Endodermal cell (in vitro differentiated cells): ENCODE results near the gene TNFRSF14. TPM values are rescaled to one million over a fixed set of nuclear protein-coding genes. Genes with fewer than 3 reads are reported as not detected.
"Not testable (repeated sequence)": the region's sequence is repeated elsewhere in the genome, so short reads cannot be mapped to it uniquely, and the experiment has no call there.

ENCODE experiments used
- DNase-seq: peaks from one replicate; pipeline ENCODE4 v3.0.0-alpha.2; 2017
- H3K27ac ChIP-seq: 2 replicates; pipeline ENCODE4 v1.5.1; 2013; ENCODE audit warnings: mild to moderate bottlenecking, low read depth, low read length, moderate library complexity
- H3K27me3 ChIP-seq: 2 replicates; pipeline ENCODE4 v1.6.1; 2013; ENCODE audit warnings: mild to moderate bottlenecking, low read length, moderate library complexity; ENCODE audit not compliant: insufficient read depth, control insufficient read depth, poor library complexity, severe bottlenecking
- H3K36me3 ChIP-seq: 2 replicates; pipeline ENCODE4 v1.7.0; 2013; ENCODE audit warnings: mild to moderate bottlenecking, low read length, moderate library complexity; ENCODE audit not compliant: control insufficient read depth, insufficient read depth
- H3K4me1 ChIP-seq: one replicate; pipeline ENCODE4 v1.7.0; 2013; ENCODE audit warnings: low read length; ENCODE audit not compliant: control insufficient read depth, insufficient read depth
- H3K4me3 ChIP-seq: 2 replicates; pipeline ENCODE4 v1.5.1; 2013; ENCODE audit warnings: mild to moderate bottlenecking, low read length, moderate library complexity
- H3K9ac ChIP-seq: 2 replicates; pipeline ENCODE4 v1.6.1; 2013; ENCODE audit warnings: mild to moderate bottlenecking, low read length, moderate library complexity; ENCODE audit not compliant: poor library complexity, severe bottlenecking; ENCODE audit errors: extremely low read depth
- H3K9me3 ChIP-seq: 2 replicates; pipeline ENCODE4 v1.6.1; 2013; ENCODE audit warnings: mild to moderate bottlenecking, low read length, moderate library complexity; ENCODE audit not compliant: control insufficient read depth
- H3K27ac Mint-ChIP-seq: 2 replicates; pipeline ENCODE4 v1.8.0; 2020; ENCODE audit warnings: mixed read lengths
- H3K27me3 Mint-ChIP-seq: 2 replicates; pipeline ENCODE4 v1.8.0; 2021; ENCODE audit warnings: mild to moderate bottlenecking, mixed read lengths; ENCODE audit not compliant: insufficient read depth
- H3K36me3 Mint-ChIP-seq: 2 replicates; pipeline ENCODE4 v1.8.0; 2020; ENCODE audit warnings: low read depth, mixed read lengths
- H3K4me1 Mint-ChIP-seq: 2 replicates; pipeline ENCODE4 v1.8.0; 2020; ENCODE audit warnings: mixed read lengths
- H3K4me3 Mint-ChIP-seq: 2 replicates; pipeline ENCODE4 v1.8.0; 2020; ENCODE audit warnings: mild to moderate bottlenecking, moderate library complexity, mixed read lengths
- H3K9me3 Mint-ChIP-seq: 2 replicates; pipeline ENCODE4 v1.8.0; 2020; ENCODE audit warnings: mild to moderate bottlenecking, mixed read lengths
- WGBS, 2 experiments: methylation state at CpG; one replicate each; pipeline versions ENCODE4 v1.1.5 to v1.1.7; 2013; ENCODE audit warnings: missing lambda C conversion rate in 2 of 2, mixed read lengths in 1 of 2; ENCODE audit not compliant: insufficient coverage in 1 of 2, insufficient read length in 1 of 2; 5-methylcytosine and 5-hydroxymethylcytosine counted together
- total RNA-seq, 2 donors: library from RNA; stranded (reverse); fragmentation: NEBNext Ultra II Directional in 1 of 2; extraction: Animal tissue kit (Norgen Biotek cat#: 25700) in 1 of 2; gene quantifications; 2 replicates in 1 of 2; 3 replicates in 1 of 2; pipeline ENCODE4 v1.2.1, GENCODE V29; 2021
- TF ChIP-seq, protein P1 (sequence below): fragments of 200-600 bp; sonication (generic); conservative IDR thresholded peaks from 2 replicates; pipeline ENCODE4 v1.5.0; 2021; ENCODE audit warnings: antibody characterized with exemption, mild to moderate bottlenecking

TNFRSF14 gene
- total RNA-seq, 2 donors from 2014 or later = 0.29 to 0.46 TPM

DNA sequence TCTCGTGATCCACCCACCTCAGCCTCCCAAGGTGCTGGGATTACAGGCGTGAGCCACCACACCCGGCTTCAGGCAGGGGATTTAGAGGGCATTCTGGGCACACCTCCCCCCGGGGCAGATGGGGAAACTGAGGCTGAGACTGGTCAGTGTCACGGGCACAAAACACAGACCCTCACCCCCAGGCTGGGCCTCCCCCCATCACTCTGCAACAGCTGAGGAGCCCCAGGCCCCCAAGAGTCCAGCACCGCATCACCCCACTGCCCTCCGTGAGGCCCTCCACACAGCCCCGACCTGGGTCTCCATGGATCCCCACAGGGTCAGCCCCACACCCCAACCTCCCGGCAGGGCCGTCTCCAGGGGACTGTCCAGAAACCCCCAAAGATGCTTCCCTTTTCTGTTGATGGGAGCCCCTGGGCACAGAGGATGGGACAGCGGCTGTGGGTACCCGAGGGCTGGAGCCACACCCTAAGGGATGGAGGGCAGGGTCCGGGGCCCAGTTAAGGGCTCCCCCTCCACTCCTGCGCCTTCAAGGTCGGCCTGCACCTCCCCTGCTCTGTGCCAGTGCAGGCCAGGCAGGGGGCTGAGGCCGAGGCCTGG lies 11.0 kb downstream of the TNFRSF14 start:
- TF ChIP-seq, protein P1, sequence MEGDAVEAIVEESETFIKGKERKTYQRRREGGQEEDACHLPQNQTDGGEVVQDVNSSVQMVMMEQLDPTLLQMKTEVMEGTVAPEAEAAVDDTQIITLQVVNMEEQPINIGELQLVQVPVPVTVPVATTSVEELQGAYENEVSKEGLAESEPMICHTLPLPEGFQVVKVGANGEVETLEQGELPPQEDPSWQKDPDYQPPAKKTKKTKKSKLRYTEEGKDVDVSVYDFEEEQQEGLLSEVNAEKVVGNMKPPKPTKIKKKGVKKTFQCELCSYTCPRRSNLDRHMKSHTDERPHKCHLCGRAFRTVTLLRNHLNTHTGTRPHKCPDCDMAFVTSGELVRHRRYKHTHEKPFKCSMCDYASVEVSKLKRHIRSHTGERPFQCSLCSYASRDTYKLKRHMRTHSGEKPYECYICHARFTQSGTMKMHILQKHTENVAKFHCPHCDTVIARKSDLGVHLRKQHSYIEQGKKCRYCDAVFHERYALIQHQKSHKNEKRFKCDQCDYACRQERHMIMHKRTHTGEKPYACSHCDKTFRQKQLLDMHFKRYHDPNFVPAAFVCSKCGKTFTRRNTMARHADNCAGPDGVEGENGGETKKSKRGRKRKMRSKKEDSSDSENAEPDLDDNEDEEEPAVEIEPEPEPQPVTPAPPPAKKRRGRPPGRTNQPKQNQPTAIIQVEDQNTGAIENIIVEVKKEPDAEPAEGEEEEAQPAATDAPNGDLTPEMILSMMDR = no peak
- Mint-ChIP-seq H3K9me3 (no peaks in the 10 kb centered on the region), H3K27ac (no peak overlapping the region), H3K27me3 (no peaks in the 10 kb centered on the region), H3K4me3 (no peak overlapping the region), H3K4me1 (peaks cover 3% of the 10 kb centered on the region), H3K36me3 (no peaks in the 10 kb centered on the region)
- Histone ChIP-seq H3K9me3 (no peaks in the 10 kb centered on the region), H3K4me1 (peaks cover 4% of the 10 kb centered on the region), H3K9ac (no peak overlapping the region), H3K4me3 (no peak overlapping the region), H3K36me3 (no peaks in the 10 kb centered on the region), H3K27ac (no peak overlapping the region), H3K27me3 (no peaks in the 10 kb centered on the region)
- WGBS, 2 experiments = 93 to 94% methylated on average over 8 to 16 of the region's 16 CpGs
- DNase-seq = no peak

DNA sequence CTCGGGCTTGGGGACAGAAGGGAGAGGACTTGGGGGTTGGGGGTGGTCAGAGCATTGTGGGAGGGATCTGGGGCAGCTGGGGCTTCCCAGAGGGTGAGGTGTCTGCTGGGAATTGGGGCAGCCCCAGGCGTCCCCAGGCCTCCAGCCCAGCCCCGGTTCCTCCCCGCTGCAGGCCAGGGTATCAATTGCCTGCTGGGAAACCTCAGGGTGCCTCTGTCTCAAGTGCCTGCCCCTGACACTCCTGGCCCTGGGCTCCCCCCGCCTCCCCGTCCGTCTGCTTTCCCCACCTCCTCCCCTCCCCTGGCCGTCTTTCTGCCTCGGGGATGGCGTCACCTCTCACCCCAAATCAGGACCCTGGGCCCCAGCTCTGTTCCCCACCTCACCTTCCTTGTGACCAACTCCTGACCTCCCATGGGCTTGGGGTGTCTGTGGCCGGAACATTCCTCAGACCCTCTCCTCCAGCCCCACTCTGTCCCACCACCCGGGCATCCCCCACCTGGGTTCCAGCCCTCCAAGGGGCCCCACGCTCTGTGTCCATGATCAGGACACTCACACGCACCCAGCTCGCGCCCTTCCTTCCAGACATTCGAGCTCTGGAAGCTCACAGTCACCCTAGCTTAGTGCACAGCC lies 12.1 kb downstream of the TNFRSF14 start:
- H3K4me1 ChIP-seq, H3K4me3 ChIP-seq, H3K9ac ChIP-seq, H3K9me3 ChIP-seq, H3K4me1 Mint-ChIP-seq, H3K36me3 Mint-ChIP-seq, H3K27ac ChIP-seq, H3K36me3 ChIP-seq, H3K27me3 Mint-ChIP-seq, DNase-seq, H3K27me3 ChIP-seq, H3K4me3 Mint-ChIP-seq, H3K9me3 Mint-ChIP-seq, H3K27ac Mint-ChIP-seq: not testable (repeated sequence)
- 60 to 64% methylated on average over 1 to 7 of the region's 17 CpGs for WGBS, 2 experiments

DNA sequence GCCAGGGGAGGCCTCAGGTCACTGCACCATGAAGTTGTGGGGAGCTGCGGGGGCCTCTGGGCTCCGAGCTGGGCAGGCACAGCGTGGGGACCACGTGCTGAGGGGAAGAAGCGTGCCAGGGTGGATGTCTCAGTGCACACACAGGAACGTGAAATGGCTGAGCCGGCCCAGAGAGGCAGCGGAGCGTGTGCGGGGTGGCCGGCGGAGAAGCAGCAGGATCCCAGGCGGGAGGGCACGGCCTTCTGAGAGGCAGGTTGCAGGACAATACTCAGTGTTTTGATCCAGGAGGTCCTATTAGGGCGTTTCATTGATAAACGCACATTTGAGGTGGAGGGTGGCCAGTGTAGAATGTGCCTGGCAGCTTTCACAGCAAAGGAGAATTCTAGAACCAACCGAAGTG lies 12.9 kb downstream of the TNFRSF14 start:
- no peaks in the 10 kb centered on the region for H3K4me1 ChIP-seq
- no peaks in the 10 kb centered on the region for H3K27me3 ChIP-seq
- H3K4me3 ChIP-seq = no peak overlapping the region
- no peak overlapping the region for H3K27ac Mint-ChIP-seq
- no peaks in the 10 kb centered on the region for H3K4me1 Mint-ChIP-seq
- no peaks in the 10 kb centered on the region for H3K36me3 ChIP-seq
- no peaks in the 10 kb centered on the region for H3K9me3 ChIP-seq
- H3K4me3 Mint-ChIP-seq = no peak overlapping the region
- no peaks in the 10 kb centered on the region for H3K36me3 Mint-ChIP-seq
- 92 to 95% methylated on average over 14 to 16 of the region's 17 CpGs for WGBS, 2 experiments
- no peak overlapping the region for H3K27ac ChIP-seq
- DNase-seq = no peak
- TF ChIP-seq, protein P1 = no peak
- no peak overlapping the region for H3K9ac ChIP-seq
- H3K9me3 Mint-ChIP-seq = peaks cover 8% of the 10 kb centered on the region
- peaks cover 8% of the 10 kb centered on the region for H3K27me3 Mint-ChIP-seq

DNA sequence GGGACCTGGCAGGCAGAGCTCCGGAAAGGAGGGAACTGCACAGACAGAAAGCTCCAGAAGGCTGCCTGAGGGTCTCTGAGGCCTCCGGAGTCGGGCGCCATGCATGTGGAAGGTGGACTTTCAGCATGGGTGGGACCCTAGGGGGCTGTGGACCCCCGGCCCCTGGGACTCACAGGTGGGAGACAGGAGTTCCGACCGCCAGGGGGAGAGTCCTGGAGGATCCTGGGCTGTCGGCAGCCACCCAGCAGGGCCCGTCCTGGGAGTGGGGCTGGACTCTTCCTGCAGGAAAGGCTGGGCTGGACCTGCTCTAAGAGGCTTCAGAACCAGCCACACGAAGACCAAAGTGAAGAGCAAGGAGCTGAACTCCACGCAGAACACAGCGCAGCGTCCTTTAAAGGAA lies 13.5 kb downstream of the TNFRSF14 start:
- H3K4me3 Mint-ChIP-seq, H3K9me3 ChIP-seq, H3K27me3 Mint-ChIP-seq, H3K27ac ChIP-seq, DNase-seq, H3K27me3 ChIP-seq, H3K9me3 Mint-ChIP-seq, H3K4me3 ChIP-seq, H3K36me3 Mint-ChIP-seq, H3K4me1 Mint-ChIP-seq, H3K4me1 ChIP-seq, H3K27ac Mint-ChIP-seq, H3K9ac ChIP-seq, H3K36me3 ChIP-seq: not testable (repeated sequence)
- 84% methylated on average over 9 to 13 of the region's 13 CpGs for WGBS, 2 experiments
